K562 (cell line): ENCODE measurements around the gene DCTN1. TPM values are rescaled to one million over a fixed set of nuclear protein-coding genes. Genes with fewer than 3 reads are reported as not detected.

ENCODE experiments used
- CHD7 ChIP-seq: fragments of 200-600 bp; sonication (generic); IDR thresholded peaks from one replicate; pipeline ENCODE4 v1.6.1; 2012; ENCODE audit warnings: mild to moderate bottlenecking, low read depth, low read length, inconsistent platforms
- GATA2 ChIP-seq: sonication (generic); formaldehyde crosslinking; IDR thresholded peaks from 2 replicates; pipeline ENCODE4 v1.4.0; 2020; ENCODE audit warnings: mild to moderate bottlenecking, missing genetic modification reagents
- MED1 ChIP-seq: sonication (generic); formaldehyde crosslinking; IDR thresholded peaks from 2 replicates; pipeline ENCODE4 v1.8.1; 2023; ENCODE audit warnings: missing genetic modification reagents, borderline replicate concordance
- MEIS2 ChIP-seq: fragments of 450-650 bp; IDR thresholded peaks from 2 replicates; pipeline ENCODE4 v1.6.1; 2014; ENCODE audit warnings: mild to moderate bottlenecking; ENCODE audit not compliant: partially characterized antibody
- MLX ChIP-seq, 2 experiments: fragments of 450-650 bp in 1 of 2; sonication (generic) in 1 of 2; formaldehyde crosslinking; conservative IDR thresholded peaks; 2 replicates each; pipeline versions ENCODE4 v1.4.0 to v1.8.1; 2020 to 2022; ENCODE audit warnings: mild to moderate bottlenecking in 1 of 2, missing genetic modification reagents in 1 of 2
- POLR3G ChIP-seq: IDR thresholded peaks from 2 replicates; pipeline ENCODE4 v1.6.1; 2011; ENCODE audit not compliant: insufficient read length, insufficient replicate concordance; ENCODE audit errors: extremely low read depth
- RCOR1 ChIP-seq, 2 experiments: IDR thresholded peaks; 2 replicates each; pipeline ENCODE4 v1.6.1; 2012; ENCODE audit warnings: low read depth in 2 of 2, low read length in 2 of 2, borderline replicate concordance in 1 of 2, improper control_type of control experiment in 1 of 2
- ZC3H4 ChIP-seq: sonication (generic); formaldehyde crosslinking; IDR thresholded peaks from 2 replicates; pipeline ENCODE4 v1.9.0; 2021; ENCODE audit warnings: missing genetic modification reagents, borderline replicate concordance
- ZNF766 ChIP-seq: fragments of 200-800 bp; sonication (Bioruptor generic); conservative IDR thresholded peaks from 2 replicates; pipeline ENCODE4 v1.6.1; 2016; ENCODE audit warnings: missing genetic modification characterization, missing compliant biosample characterization
- polyA plus RNA-seq, 8 experiments: library from polyadenylated mRNA; depleted of rRNA in 4 of 8; stranded (reverse) in 5 of 8; unstranded in 3 of 8; fragments of >200 nt; fragmentation: Nextera tagmentation in 2 of 8; fragmentation: Illumina TruSeq in 1 of 8; extraction: Ambion mirVana in 2 of 8; extraction: Trizol in 1 of 8; gene quantifications; 2 replicates each; pipeline versions ENCODE4 v1.2.1 to v1.2.3, GENCODE V29; 2011 to 2014; ENCODE audit warnings: inconsistent platforms in 1 of 8, missing spikeins in 1 of 8
- total RNA-seq, 7 experiments: library from RNA; depleted of rRNA in 6 of 7; stranded (reverse); fragments of >200 nt in 6 of 7; fragmentation: Illumina TruSeq in 2 of 7; extraction: Trizol in 2 of 7; gene quantifications; 2 replicates each; pipeline versions ENCODE4 v1.2.1 to v1.2.3, GENCODE V29; 2011 to 2021; ENCODE audit warnings: low replicate concordance in 1 of 7

The DCTN1 gene
- total and polyA plus RNA-seq, 9 of the 15 experiments (the other 6 are each of a cell fraction or from before 2014, with no cell fraction given): 23.9 to 71.7 (median 45.0) TPM

- TF ChIP-seq CHD7: no peak
- TF ChIP-seq POLR3G: no peak
- TF ChIP-seq MLX (CRISPR knock-in tag; conservative IDR thresholded peaks at IDR 0.05): no peak
- no peak for TF ChIP-seq ZC3H4 (CRISPR knock-in tag)
- TF ChIP-seq MEIS2: peak; percentile 71
- peak in 1 of 2 experiments; percentile 57; a peak in 2 of 4 replicates for TF ChIP-seq RCOR1 (IDR thresholded peaks at IDR 0.05; ENCODE audit: borderline replicate concordance in 1 of 2, low read depth in 2 of 2, low read length in 2 of 2)
- TF ChIP-seq ZNF766 (CRISPR knock-in tag): no peak
- no peak for TF ChIP-seq MED1
- TF ChIP-seq GATA2 (CRISPR knock-in tag): peak; percentile 50; the same call in 1 of the 2 replicates
These were observed 11.7 kb upstream of the DCTN1 start (continued) for GRCh38 chr2:74391580-74392448.
